Measurements from ENCODE around the gene ZNF587.
A peak's percentile ranks its signal among the peaks of the same experiment; 100 is the strongest.
"Not testable (repeated sequence)": the region's sequence is repeated elsewhere in the genome, so short reads cannot be mapped to it uniquely, and the experiment has no call there.

The ZNF587 gene

GRCh38 chr19:57867868-57868492 lies 18.3 kb downstream of the ZNF587 start:
- no peak for DNase-seq (ENCODE audit: low read depth)
- TF ChIP-seq CTCF (IDR thresholded peaks at IDR 0.05; ENCODE audit: low read depth, low read length, missing control alignments): no peak
- no peak overlapping the region for H3K4me3 ChIP-seq (ENCODE audit: low read depth, low read length)

- DNase-seq (ENCODE audit: low read depth); H3K4me3 ChIP-seq (ENCODE audit: low read depth, low read length): not testable (repeated sequence)
Observed at GRCh38 chr19:57869655-57870054, 20.0 kb downstream of the ZNF587 start.

GRCh38 chr19:57870225-57870624 lies 20.6 kb downstream of the ZNF587 start:
- no peak for TF ChIP-seq CTCF (IDR thresholded peaks at IDR 0.05; ENCODE audit: low read depth, low read length, missing control alignments)
- no peak overlapping the region for H3K4me3 ChIP-seq (ENCODE audit: low read depth, low read length)
- DNase-seq (ENCODE audit: low read depth): no peak

GRCh38 chr19:57872450-57872849 lies 22.8 kb downstream of the ZNF587 start:
- no peak for TF ChIP-seq CTCF (IDR thresholded peaks at IDR 0.05; ENCODE audit: low read depth, low read length, missing control alignments)
- no peak overlapping the region for H3K4me3 ChIP-seq (ENCODE audit: low read depth, low read length)

GRCh38 chr19:57873883-57874799 lies 24.5 kb downstream of the ZNF587 start:
- H3K4me3 ChIP-seq (ENCODE audit: low read depth, low read length); DNase-seq (ENCODE audit: low read depth): not testable (repeated sequence)

More at GRCh38 chr19:57872450-57872849, 22.8 kb downstream of the ZNF587 start:
- no peak for DNase-seq (ENCODE audit: low read depth)

GRCh38 chr19:57886046-57886445 lies 36.4 kb downstream of the ZNF587 start:
- DNase-seq (ENCODE audit: low read depth): no peak
- H3K4me3 ChIP-seq (ENCODE audit: low read depth, low read length): no peak overlapping the region
- TF ChIP-seq CTCF (IDR thresholded peaks at IDR 0.05; ENCODE audit: low read depth, low read length, missing control alignments): no peak

- H3K4me3 ChIP-seq (ENCODE audit: low read depth, low read length): peak overlapping the region; percentile 65; the same call in 1 of the 2 replicates
- no peak for DNase-seq (ENCODE audit: low read depth)
- TF ChIP-seq CTCF (IDR thresholded peaks at IDR 0.05; ENCODE audit: low read depth, low read length, missing control alignments): no peak
Observed at GRCh38 chr19:57887195-57887941, 37.7 kb downstream of the ZNF587 start.
